ENCODE data around the gene UFC1.

UFC1 gene

GRCh38 chr1:161196111-161196510, 42.3 kb downstream of the UFC1 start:
- Histone ChIP-seq H3K4me1 (ENCODE audit: control insufficient read depth in 2 of 2, insufficient read depth in 1 of 2, low read depth in 1 of 2, low read length in 2 of 2) (peaks cover 25 to 43% of the 10 kb centered on the region in 2 donors), H3K79me1 (ENCODE audit: low read depth, low read length) (no peaks in the 10 kb centered on the region), H3K27ac (replicated peaks; ENCODE audit: low read length) (no peak overlapping the region), H2BK5ac (ENCODE audit: low read length) (peak overlapping the region; percentile 27), H3K4me2 (ENCODE audit: insufficient read depth, low read length, poor library complexity, severe bottlenecking) (no peak overlapping the region), H3K18ac (ENCODE audit: low read length) (peak overlapping the region; percentile 66), H3K27me3 (ENCODE audit: control insufficient read depth in 3 of 3, insufficient read depth in 3 of 3, low read depth in 1 of 3, low read length in 3 of 3) (no peaks in the 10 kb centered on the region), H3K9me3 (replicated peaks in 1 of 2; ENCODE audit: control insufficient read depth in 2 of 2, insufficient read depth in 1 of 2, low read depth in 1 of 2, low read length in 2 of 2) (no peaks in the 10 kb centered on the region), H3K36me3 (replicated peaks in 1 of 2; ENCODE audit: control insufficient read depth in 2 of 2, insufficient read depth in 2 of 2, low read length in 2 of 2) (peaks cover 0 to 3% of the 10 kb centered on the region in 2 donors), H2BK12ac (ENCODE audit: low read length) (no peak overlapping the region), H3K4ac (ENCODE audit: low read length) (no peak overlapping the region), H3K4me3 (ENCODE audit: low read length in 2 of 2) (no peak overlapping the region), H2BK120ac (ENCODE audit: low read depth, low read length) (no peak overlapping the region), H2AK5ac (ENCODE audit: low read depth, low read length) (no peak overlapping the region), H4K8ac (ENCODE audit: low read depth, low read length) (no peak overlapping the region), H3K9ac (ENCODE audit: low read depth, low read length, poor library complexity) (no peak overlapping the region), H2AFZ (ENCODE audit: low read length) (no peak overlapping the region), H4K91ac (ENCODE audit: low read depth, low read length, poor library complexity) (no peak overlapping the region), H3K14ac (ENCODE audit: low read length) (no peak overlapping the region), H3K23ac (ENCODE audit: low read depth, low read length, poor library complexity) (no peak overlapping the region), H2BK15ac (ENCODE audit: low read length) (peak overlapping the region; percentile 40)
- WGBS, 2 donors (ENCODE audit: extremely low coverage in 2 of 2, insufficient read length in 2 of 2, insufficient replicate concordance in 1 of 2), result no CpG with 5 or more reads among the region's 7 CpGs
- DNase-seq (ENCODE audit: low spot score), result no peak

GRCh38 chr1:161196521-161197451, 43.0 kb downstream of the UFC1 start:
- H3K4me1 ChIP-seq (ENCODE audit: control insufficient read depth in 2 of 2, insufficient read depth in 1 of 2, low read depth in 1 of 2, low read length in 2 of 2), result peaks cover 30 to 50% of the 10 kb centered on the region in 2 donors

GRCh38 chr1:161197560-161198193, 43.9 kb downstream of the UFC1 start:
- Histone ChIP-seq H3K4me1 (ENCODE audit: control insufficient read depth in 2 of 2, insufficient read depth in 1 of 2, low read depth in 1 of 2, low read length in 2 of 2) (peaks cover 30 to 51% of the 10 kb centered on the region in 2 donors), H2AK5ac (ENCODE audit: low read depth, low read length) (peak overlapping the region; percentile 88), H3K4me3 (ENCODE audit: low read length in 2 of 2) (no peak overlapping the region), H3K27me3 (ENCODE audit: control insufficient read depth in 3 of 3, insufficient read depth in 3 of 3, low read depth in 1 of 3, low read length in 3 of 3) (no peaks in the 10 kb centered on the region), H3K23ac (ENCODE audit: low read depth, low read length, poor library complexity) (peak overlapping the region; percentile 8), H3K79me1 (ENCODE audit: low read depth, low read length) (no peaks in the 10 kb centered on the region), H2BK12ac (ENCODE audit: low read length) (peak overlapping the region; percentile 14), H3K36me3 (replicated peaks in 1 of 2; ENCODE audit: control insufficient read depth in 2 of 2, insufficient read depth in 2 of 2, low read length in 2 of 2) (no peaks in the 10 kb centered on the region), H3K18ac (ENCODE audit: low read length) (peak overlapping the region; percentile 92), H3K14ac (ENCODE audit: low read length) (peak overlapping the region; percentile 50), H2BK5ac (ENCODE audit: low read length) (no peak overlapping the region), H4K91ac (ENCODE audit: low read depth, low read length, poor library complexity) (no peak overlapping the region), H3K27ac (replicated peaks; ENCODE audit: low read length) (no peak overlapping the region), H4K8ac (ENCODE audit: low read depth, low read length) (no peak overlapping the region), H2BK15ac (ENCODE audit: low read length) (peak overlapping the region; percentile 59), H3K9ac (ENCODE audit: low read depth, low read length, poor library complexity) (no peak overlapping the region), H3K4ac (ENCODE audit: low read length) (peak overlapping the region; percentile 58), H2BK120ac (ENCODE audit: low read depth, low read length) (no peak overlapping the region), H3K9me3 (replicated peaks in 1 of 2; ENCODE audit: control insufficient read depth in 2 of 2, insufficient read depth in 1 of 2, low read depth in 1 of 2, low read length in 2 of 2) (no peaks in the 10 kb centered on the region), H2AFZ (ENCODE audit: low read length) (peak overlapping the region; percentile 90), H3K4me2 (ENCODE audit: insufficient read depth, low read length, poor library complexity, severe bottlenecking) (peak overlapping the region; percentile 71)
- WGBS, 2 donors (ENCODE audit: extremely low coverage in 2 of 2, insufficient read length in 2 of 2, insufficient replicate concordance in 1 of 2), result no CpG with 5 or more reads among the region's 11 CpGs
- DNase-seq (ENCODE audit: low spot score), result no peak

More at GRCh38 chr1:161196521-161197451, 43.0 kb downstream of the UFC1 start:
- Histone ChIP-seq H3K14ac (ENCODE audit: low read length) (no peak overlapping the region), H3K27me3 (ENCODE audit: control insufficient read depth in 3 of 3, insufficient read depth in 3 of 3, low read depth in 1 of 3, low read length in 3 of 3) (no peaks in the 10 kb centered on the region), H4K8ac (ENCODE audit: low read depth, low read length) (no peak overlapping the region), H2BK15ac (ENCODE audit: low read length) (peak overlapping the region; percentile 42), H3K4me3 (ENCODE audit: low read length in 2 of 2) (no peak overlapping the region), H3K4me2 (ENCODE audit: insufficient read depth, low read length, poor library complexity, severe bottlenecking) (peak overlapping the region; percentile 32), H3K79me1 (ENCODE audit: low read depth, low read length) (no peaks in the 10 kb centered on the region), H3K9me3 (replicated peaks in 1 of 2; ENCODE audit: control insufficient read depth in 2 of 2, insufficient read depth in 1 of 2, low read depth in 1 of 2, low read length in 2 of 2) (no peaks in the 10 kb centered on the region), H2AK5ac (ENCODE audit: low read depth, low read length) (no peak overlapping the region), H2BK5ac (ENCODE audit: low read length) (peak overlapping the region; percentile 27), H2BK120ac (ENCODE audit: low read depth, low read length) (no peak overlapping the region), H2BK12ac (ENCODE audit: low read length) (no peak overlapping the region), H3K27ac (replicated peaks; ENCODE audit: low read length) (peak overlapping the region; percentile 53), H3K18ac (ENCODE audit: low read length) (peak overlapping the region; percentile 94), H3K9ac (ENCODE audit: low read depth, low read length, poor library complexity) (peak overlapping the region; percentile 60), H4K91ac (ENCODE audit: low read depth, low read length, poor library complexity) (peak overlapping the region; percentile 60), H3K4ac (ENCODE audit: low read length) (peak overlapping the region; percentile 8), H2AFZ (ENCODE audit: low read length) (peak overlapping the region; percentile 90), H3K36me3 (replicated peaks in 1 of 2; ENCODE audit: control insufficient read depth in 2 of 2, insufficient read depth in 2 of 2, low read length in 2 of 2) (no peaks in the 10 kb centered on the region), H3K23ac (ENCODE audit: low read depth, low read length, poor library complexity) (peak overlapping the region; percentile 25)
- no CpG with 5 or more reads among the region's 27 CpGs for WGBS, 2 donors (ENCODE audit: extremely low coverage in 2 of 2, insufficient read length in 2 of 2, insufficient replicate concordance in 1 of 2)
- DNase-seq (ENCODE audit: low spot score), result no peak
